Uterus (tissue), 4 donors: ENCODE data around the gene CADPS2. TPM values are rescaled to one million over a fixed set of nuclear protein-coding genes. Genes with fewer than 3 reads are reported as not detected.

ENCODE experiments used
- DNase-seq, 2 donors: peaks; one replicate each; pipeline ENCODE4 v3.0.0-alpha.2; 2019 to 2020
- H3K27ac ChIP-seq, 2 donors: fragments of 200-600 bp; sonication (generic); 1 replicate in 1 of 2; 2 replicates in 1 of 2; pipeline ENCODE4 v1.5.1; 2016 to 2018
- H3K27me3 ChIP-seq, 2 donors: fragments of 200-600 bp; sonication (generic); one replicate each; pipeline ENCODE4 v1.5.1; 2018 to 2019; ENCODE audit warnings: control low read depth in 1 of 2
- H3K36me3 ChIP-seq, 2 donors: fragments of 200-600 bp; sonication (generic); one replicate each; pipeline ENCODE4 v1.5.1; 2019; ENCODE audit warnings: control low read depth in 1 of 2
- H3K4me1 ChIP-seq, 2 donors: fragments of 200-600 bp; sonication (generic); one replicate each; pipeline ENCODE4 v1.5.1; 2018 to 2019; ENCODE audit warnings: control low read depth in 1 of 2
- H3K4me3 ChIP-seq, 2 donors: fragments of 200-600 bp; sonication (generic); 1 replicate in 1 of 2; 2 replicates in 1 of 2; pipeline ENCODE4 v1.5.1; 2018 to 2019; ENCODE audit warnings: mild to moderate bottlenecking in 1 of 2
- H3K9me3 ChIP-seq, 2 donors: fragments of 200-600 bp; sonication (generic); one replicate each; pipeline ENCODE4 v1.5.1; 2019; ENCODE audit warnings: control low read depth in 1 of 2
- POLR2A ChIP-seq, 2 donors: fragments of 450-650 bp; IDR thresholded peaks; one replicate each; pipeline ENCODE4 v1.6.1; 2016; ENCODE audit warnings: antibody characterized with exemption in 2 of 2, mild to moderate bottlenecking in 1 of 2, moderate library complexity in 1 of 2
- intact Hi-C: fragments of 100-400 bp; cut with DNase I; formaldehyde crosslinking; loops from one replicate; pipeline ENCODE4 v1.15.1; 2023; ENCODE audit warnings: low total_unique reads
- total RNA-seq, 4 donors: library from RNA; depleted of rRNA in 3 of 4; stranded (reverse); fragments of >200 nt in 3 of 4; gene quantifications; one replicate each; pipeline versions ENCODE4 v1.1.0 to v1.2.4, GENCODE V29; 2014 to 2023
- TF ChIP-seq, protein P1 (sequence below), 4 experiments: fragments of 200-600 bp in 2 of 4; fragments of 450-650 bp in 2 of 4; sonication (generic) in 2 of 4; IDR thresholded peaks; one replicate each; pipeline ENCODE4 v1.5.1; 2016 to 2019; ENCODE audit warnings: antibody characterized with exemption in 4 of 4, mild to moderate bottlenecking in 2 of 4, moderate library complexity in 1 of 4
- donor health status: DM: yes; HTN: yes; CAD: no.

CADPS2 gene
- total RNA-seq, 4 donors from 2014 or later = 11.5 to 119 (median 36.8) TPM

DNA sequence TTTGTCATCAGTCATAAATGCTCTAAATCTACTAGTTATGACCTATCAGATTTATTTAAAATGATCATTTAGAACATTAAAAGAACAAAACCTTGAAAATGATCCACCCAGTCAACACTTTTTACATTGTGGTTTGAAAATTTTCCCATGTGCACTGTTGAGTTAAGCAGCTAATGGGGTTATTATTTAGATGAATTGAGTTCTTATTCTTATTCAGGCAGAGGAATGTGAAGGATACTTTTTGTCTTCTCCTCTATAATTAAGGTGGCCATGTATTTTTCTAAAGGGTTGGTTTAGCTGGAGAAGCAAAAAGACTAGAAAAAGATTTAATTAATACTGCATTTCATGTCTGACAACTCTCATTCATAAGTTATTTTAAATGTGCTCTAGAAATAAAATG lies 506.8 kb downstream of the CADPS2 start:
- no peak for DNase-seq
- H3K4me1 ChIP-seq = no peaks in the 10 kb centered on the region
- intact Hi-C loops = no loop called here
- H3K4me3 ChIP-seq = no peak overlapping the region
- H3K9me3 ChIP-seq = no peaks in the 10 kb centered on the region
- TF ChIP-seq, protein P1, sequence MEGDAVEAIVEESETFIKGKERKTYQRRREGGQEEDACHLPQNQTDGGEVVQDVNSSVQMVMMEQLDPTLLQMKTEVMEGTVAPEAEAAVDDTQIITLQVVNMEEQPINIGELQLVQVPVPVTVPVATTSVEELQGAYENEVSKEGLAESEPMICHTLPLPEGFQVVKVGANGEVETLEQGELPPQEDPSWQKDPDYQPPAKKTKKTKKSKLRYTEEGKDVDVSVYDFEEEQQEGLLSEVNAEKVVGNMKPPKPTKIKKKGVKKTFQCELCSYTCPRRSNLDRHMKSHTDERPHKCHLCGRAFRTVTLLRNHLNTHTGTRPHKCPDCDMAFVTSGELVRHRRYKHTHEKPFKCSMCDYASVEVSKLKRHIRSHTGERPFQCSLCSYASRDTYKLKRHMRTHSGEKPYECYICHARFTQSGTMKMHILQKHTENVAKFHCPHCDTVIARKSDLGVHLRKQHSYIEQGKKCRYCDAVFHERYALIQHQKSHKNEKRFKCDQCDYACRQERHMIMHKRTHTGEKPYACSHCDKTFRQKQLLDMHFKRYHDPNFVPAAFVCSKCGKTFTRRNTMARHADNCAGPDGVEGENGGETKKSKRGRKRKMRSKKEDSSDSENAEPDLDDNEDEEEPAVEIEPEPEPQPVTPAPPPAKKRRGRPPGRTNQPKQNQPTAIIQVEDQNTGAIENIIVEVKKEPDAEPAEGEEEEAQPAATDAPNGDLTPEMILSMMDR (IDR thresholded peaks at IDR 0.05) = no peak
- TF ChIP-seq POLR2A (IDR thresholded peaks at IDR 0.05) = no peak
- H3K27ac ChIP-seq = no peak overlapping the region
- H3K27me3 ChIP-seq = no peaks in the 10 kb centered on the region
- H3K36me3 ChIP-seq = no peaks in the 10 kb centered on the region

DNA sequence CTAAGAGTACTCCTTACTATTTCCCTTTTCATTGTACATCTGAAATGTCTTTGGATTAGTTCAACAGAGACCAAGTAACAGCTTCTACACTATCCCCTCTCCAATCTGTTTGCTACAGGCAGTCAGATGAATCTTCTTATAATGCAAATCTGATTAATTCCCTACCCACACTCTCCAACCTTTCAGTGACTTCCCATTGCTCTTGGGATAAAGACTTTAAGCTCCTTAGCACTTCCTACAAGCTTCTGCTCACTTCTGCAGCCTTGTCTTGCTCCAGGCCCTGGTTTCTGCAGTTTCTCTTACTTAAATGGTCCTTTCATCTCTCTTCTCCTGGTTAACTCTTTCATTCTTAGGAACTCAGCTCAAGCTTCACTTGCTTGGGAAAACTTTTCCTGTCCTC lies 516.5 kb downstream of the CADPS2 start:
- H3K36me3 ChIP-seq = no peaks in the 10 kb centered on the region
- DNase-seq = no peak
- intact Hi-C loops = no loop called here
- no peaks in the 10 kb centered on the region for H3K27me3 ChIP-seq
- H3K4me1 ChIP-seq = no peaks in the 10 kb centered on the region
- no peak overlapping the region for H3K4me3 ChIP-seq
- H3K9me3 ChIP-seq = no peaks in the 10 kb centered on the region
- TF ChIP-seq, protein P1 (IDR thresholded peaks at IDR 0.05) = no peak
- TF ChIP-seq POLR2A (IDR thresholded peaks at IDR 0.05) = no peak
- no peak overlapping the region for H3K27ac ChIP-seq

DNA sequence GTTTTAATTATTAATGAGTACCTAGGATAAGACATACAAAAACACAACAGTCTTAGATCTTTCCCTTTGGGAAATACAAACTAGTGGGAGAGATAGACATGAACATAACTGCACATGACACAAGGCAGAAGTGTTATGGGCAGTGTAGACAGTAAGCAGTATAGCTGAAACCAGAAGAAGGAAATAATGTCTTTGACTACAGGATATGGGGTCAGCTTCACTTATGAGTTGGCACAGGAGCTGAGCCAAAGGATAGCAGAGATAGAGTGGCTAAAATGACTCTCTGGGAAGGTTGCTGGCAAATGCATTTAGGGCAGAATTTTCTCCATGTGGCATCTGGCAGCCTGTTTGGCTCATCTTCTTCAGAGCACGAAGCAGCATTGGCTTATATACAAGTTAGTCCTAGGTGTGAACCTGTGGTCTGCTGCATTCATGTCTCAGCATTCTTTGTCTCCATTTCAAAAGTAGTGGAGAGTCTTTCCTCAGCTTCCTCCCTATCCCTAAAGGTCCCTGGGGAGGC lies 521.4 kb downstream of the CADPS2 start:
- intact Hi-C loops = no loop called here
- Histone ChIP-seq H3K27ac (no peak overlapping the region), H3K4me3 (no peak overlapping the region), H3K4me1 (no peaks in the 10 kb centered on the region), H3K36me3 (no peaks in the 10 kb centered on the region), H3K27me3 (no peaks in the 10 kb centered on the region), H3K9me3 (no peaks in the 10 kb centered on the region)
- TF ChIP-seq POLR2A (IDR thresholded peaks at IDR 0.05) = no peak
- TF ChIP-seq, protein P1 (IDR thresholded peaks at IDR 0.05) = no peak
- DNase-seq = no peak

DNA sequence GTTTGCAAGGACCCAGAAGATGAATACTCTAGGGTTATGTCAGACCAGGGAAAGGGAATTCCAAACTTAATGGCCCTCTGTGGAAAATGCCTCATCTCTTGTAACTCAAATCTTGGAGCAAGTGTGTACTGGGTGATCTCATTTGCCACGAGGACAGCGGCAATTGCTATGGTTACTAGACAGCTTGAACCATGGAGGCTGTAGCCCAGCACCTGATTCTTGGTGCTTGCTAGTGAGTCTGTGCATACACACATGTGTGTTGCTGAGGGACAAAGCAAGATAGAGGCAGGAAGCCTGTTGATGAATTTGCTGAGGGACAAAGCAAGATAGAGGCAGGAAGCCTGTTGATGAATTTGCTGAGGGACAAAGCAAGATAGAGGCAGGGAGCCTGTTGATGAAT lies 523.1 kb downstream of the CADPS2 start:
- DNase-seq = no peak
- Histone ChIP-seq H3K9me3 (no peaks in the 10 kb centered on the region), H3K4me1 (no peaks in the 10 kb centered on the region), H3K36me3 (no peaks in the 10 kb centered on the region), H3K27ac (no peak overlapping the region), H3K4me3 (no peak overlapping the region), H3K27me3 (no peaks in the 10 kb centered on the region)
- intact Hi-C loops = no loop called here
- TF ChIP-seq, protein P1 (IDR thresholded peaks at IDR 0.05) = no peak
- no peak for TF ChIP-seq POLR2A (IDR thresholded peaks at IDR 0.05)

DNA sequence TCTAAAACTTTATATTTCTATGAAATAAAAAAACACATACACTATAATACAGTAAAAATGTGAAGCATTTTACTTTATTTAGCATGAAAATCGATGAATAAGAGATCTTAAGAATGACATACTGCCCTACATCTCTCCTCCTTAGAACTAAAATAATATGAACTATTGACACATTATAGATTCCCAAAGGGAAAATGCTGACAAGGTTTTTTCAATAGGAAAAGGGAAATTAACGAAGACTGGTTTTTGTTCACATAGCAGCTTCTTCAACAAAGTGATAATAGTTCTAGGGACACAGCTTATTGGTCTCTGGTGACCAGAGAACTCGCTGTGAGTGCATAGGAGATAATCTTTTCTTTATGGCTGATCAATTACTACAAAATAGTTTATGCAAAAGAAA lies 523.8 kb downstream of the CADPS2 start:
- TF ChIP-seq, protein P1 (IDR thresholded peaks at IDR 0.05) = no peak
- no peak for TF ChIP-seq POLR2A (IDR thresholded peaks at IDR 0.05)
- H3K9me3 ChIP-seq = no peaks in the 10 kb centered on the region
- H3K4me1 ChIP-seq = no peaks in the 10 kb centered on the region
- H3K27me3 ChIP-seq = no peaks in the 10 kb centered on the region
- no peak for DNase-seq
- H3K36me3 ChIP-seq = no peaks in the 10 kb centered on the region
- intact Hi-C loops = no loop called here
- H3K4me3 ChIP-seq = no peak overlapping the region
- no peak overlapping the region for H3K27ac ChIP-seq
